Left cardiac atrium (tissue), 4 donors: ENCODE results near the gene FBXO31. TPM values are rescaled to one million over a fixed set of nuclear protein-coding genes. Genes with fewer than 3 reads are reported as not detected.
"Not testable (repeated sequence)": the region's sequence is repeated elsewhere in the genome, so short reads cannot be mapped to it uniquely, and the experiment has no call there.

Source experiments
- ATAC-seq, 2 donors: fragments of 200-7000 bp; cut with Tn5 transposase; one replicate each; pipeline ENCODE4 v1.9.1; 2020; ENCODE audit warnings: mild to moderate bottlenecking in 2 of 2, moderate library complexity in 2 of 2
- DNase-seq: peaks from one replicate; pipeline ENCODE4 v3.0.0-alpha.2; 2020
- intact Hi-C, 2 donors: fragments of 100-400 bp; cut with DNase I; formaldehyde crosslinking; loops; one replicate each; pipeline versions ENCODE4 v1.14.1 to v1.15.1; 2022 to 2023
- total RNA-seq, 2 donors: library from RNA; stranded (reverse); fragmentation: NEBNext Ultra II Directional; extraction: Animal tissue kit (Norgen Biotek cat#: 25700); gene quantifications; one replicate each; pipeline ENCODE4 v1.2.1, GENCODE V29; 2021
- donor health status: DM: no; HTN: yes; CAD: no.
- donor health status: DM: no; HTN: yes; CAD: no; lungs with severe emphysema.
- donor health status: DM: yes; HTN: yes; CAD: no.
- donor health status: Dilated cardiomyopathy.

Gene FBXO31
- total RNA-seq, 2 donors from 2014 or later, result 45.6 to 50.8 TPM

DNA sequence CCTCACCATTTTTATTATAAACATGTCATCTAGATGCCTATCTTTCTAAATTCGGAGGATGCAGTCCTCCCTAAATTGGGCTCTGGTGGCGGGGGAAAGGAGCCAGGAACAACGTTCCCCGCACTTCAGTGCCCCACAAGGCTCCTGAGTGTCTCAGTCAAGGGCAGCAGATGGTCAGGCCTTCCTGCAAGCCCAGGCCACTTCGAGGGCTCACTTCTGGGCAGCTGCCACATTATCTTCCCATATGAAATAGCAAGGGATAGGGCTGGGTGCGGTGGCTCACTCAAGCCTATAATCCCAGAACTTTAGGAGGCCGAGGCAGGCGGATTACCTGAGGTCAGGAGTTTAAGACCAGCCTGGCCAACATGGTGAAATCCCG is 32.3 kb downstream of the FBXO31 start:
- intact Hi-C loops, result no loop called here
- no peak for DNase-seq
- peak in 1 of 2 donors; percentile 5 for ATAC-seq

DNA sequence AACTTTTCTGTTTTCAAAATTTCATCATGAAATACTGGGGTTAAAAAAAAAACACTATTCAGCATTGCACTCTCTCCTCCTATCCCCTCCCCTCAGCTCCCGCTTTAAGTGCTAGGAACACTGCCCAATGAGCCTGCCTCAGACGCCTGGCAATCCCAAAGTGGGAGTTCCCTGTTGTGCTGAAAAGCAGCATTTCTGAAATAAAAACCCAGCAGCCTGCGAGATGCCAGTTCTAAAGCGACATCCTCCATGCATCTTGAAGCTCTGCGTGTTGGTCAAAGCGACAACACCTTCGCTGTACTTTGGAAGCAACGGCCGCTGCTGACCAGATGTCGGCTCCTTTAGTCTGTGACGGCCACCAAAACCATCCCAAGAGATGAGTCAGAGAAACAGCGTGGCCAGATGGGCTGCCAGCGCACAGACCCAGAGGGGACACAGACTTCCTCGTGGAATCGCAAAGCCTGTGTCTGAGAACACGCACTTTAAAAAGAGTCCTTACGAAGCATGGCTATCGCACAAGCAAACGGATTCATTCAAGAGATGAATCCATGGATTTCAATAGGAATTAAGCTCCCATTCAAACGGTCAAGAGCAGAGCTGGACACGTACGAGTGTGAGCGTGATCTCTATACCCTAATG is 32.8 kb downstream of the FBXO31 start:
- intact Hi-C loops, result no loop called here
- DNase-seq, result no peak
- ATAC-seq, result peak; percentile 51 to 71

DNA sequence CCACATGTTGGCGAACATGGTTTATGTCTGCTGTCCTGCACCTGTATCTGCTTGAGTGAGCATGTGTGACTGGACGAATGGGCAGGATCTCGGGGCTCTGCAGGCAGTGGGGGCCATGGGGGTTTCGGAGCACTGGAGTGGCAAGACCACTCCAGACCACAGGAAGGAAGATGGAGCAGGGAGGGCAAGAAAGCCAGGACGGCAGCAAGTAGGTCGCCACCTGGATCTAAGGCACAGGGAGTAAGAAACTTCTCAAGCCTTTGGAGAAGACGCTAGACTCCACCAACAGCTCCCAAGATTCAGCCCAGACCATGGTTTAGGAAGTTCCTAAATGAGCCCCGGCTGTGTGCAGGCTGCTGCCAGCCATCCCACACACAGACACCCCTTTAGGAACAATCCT is 33.5 kb downstream of the FBXO31 start:
- DNase-seq, result no peak
- ATAC-seq, result no peak
- intact Hi-C loops, result no loop called here

GRCh38 chr16:87348616-87349157 is 34.9 kb downstream of the FBXO31 start:
- ATAC-seq, result no peak

GRCh38 chr16:87347932-87348615 is 35.5 kb downstream of the FBXO31 start:
- no peak for ATAC-seq
- intact Hi-C loops, result no loop called here
- DNase-seq, result no peak

More at GRCh38 chr16:87348616-87349157, 34.9 kb downstream of the FBXO31 start:
- intact Hi-C loops, result no loop called here
- no peak for DNase-seq

GRCh38 chr16:87346517-87347060 is 37.0 kb downstream of the FBXO31 start:
- DNase-seq (no peak), ATAC-seq (no peak)
- intact Hi-C loops, result no loop called here

DNA sequence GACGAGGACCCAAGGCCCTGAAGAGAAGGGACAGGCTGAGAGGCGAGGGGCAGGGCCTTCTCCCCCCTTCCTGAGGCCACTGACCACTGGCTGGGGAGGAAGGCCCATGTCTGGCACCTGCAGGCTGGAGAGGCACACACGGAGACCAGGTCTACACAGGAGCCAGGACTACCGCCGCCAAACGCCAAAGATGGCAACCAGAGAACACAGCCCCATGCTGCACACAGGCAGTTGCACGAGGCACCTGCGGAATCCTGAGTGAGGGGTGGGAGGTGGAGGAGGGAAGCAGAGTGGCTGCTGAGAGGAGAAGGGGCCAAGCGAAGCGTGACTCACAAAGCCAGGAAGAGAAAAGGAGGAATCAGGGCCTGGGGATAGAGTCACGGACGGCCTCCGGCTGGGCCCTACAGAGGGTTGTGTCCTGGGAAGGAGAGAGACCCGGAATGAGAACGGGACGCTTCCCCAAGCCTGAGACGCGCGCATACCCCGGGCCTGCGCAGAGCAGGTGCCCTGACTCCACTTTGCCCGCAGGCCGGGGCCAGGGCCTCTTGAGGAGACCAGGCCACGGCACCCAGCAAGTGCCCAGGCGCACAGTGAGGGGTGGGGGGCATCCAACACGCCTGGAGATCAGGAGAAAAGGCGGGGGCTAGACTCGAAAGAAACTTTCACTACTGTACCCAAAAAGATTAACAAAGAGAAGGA is 37.7 kb downstream of the FBXO31 start:
- DNase-seq, result no peak
- no peak for ATAC-seq
- intact Hi-C loops, result loop anchor here in 1 of 2 donors (2.0 kb wide), 1 partner anchor 37 kb away; the partner anchor contains the start of gene FBXO31

DNA sequence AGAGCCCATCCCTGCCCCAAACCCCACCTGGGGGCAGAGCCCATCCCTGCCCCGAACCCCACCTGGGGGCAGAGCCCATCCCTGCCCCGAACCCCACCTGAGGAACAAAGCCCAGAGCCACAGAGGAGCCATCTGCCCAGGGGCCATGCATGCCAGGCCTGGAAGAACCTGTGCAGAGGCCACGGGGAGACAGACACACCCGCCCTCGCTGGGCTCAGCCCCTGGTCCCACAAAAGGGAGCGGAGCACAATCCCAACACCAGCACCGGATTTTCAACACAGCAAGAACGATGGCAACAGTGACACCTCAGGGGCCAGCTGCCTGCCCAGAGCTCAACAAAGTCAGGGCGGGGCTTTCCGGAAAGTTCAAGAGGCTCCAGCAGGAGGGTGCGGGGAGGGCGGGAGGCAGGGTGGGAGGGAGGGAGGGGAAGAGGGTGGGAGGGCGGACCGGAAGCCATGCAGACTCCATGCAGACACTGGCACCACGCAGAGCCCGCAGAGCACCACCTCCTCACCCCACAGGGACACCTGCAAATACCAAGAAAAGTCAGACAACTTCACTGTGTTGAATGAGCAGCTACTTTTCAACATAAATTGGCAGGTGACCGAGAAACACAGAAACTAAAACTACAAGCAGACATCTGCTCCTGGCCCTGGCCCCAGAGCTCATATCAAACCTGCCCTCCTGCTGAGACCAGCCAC is 38.5 kb downstream of the FBXO31 start:
- intact Hi-C loops, result loop anchor here in 1 of 2 donors (2.0 kb wide), 1 partner anchor 38 kb away; the partner anchor contains the start of gene FBXO31
- DNase-seq (peak; percentile 75), ATAC-seq (peak; percentile 69)

- no peak for DNase-seq
- intact Hi-C loops, result loop anchor here in 1 of 2 donors (2.0 kb wide), 1 partner anchor 38 kb away; the partner anchor contains the start of gene FBXO31
- ATAC-seq, result no peak
These were observed 39.2 kb downstream of the FBXO31 start for GRCh38 chr16:87344165-87344930.

GRCh38 chr16:87343753-87344050 is 39.9 kb downstream of the FBXO31 start:
- intact Hi-C loops, result loop anchor here in 1 of 2 donors (2.0 kb wide), 1 partner anchor 39 kb away; the partner anchor contains the start of gene FBXO31
- no peak for DNase-seq
- ATAC-seq, result no peak

GRCh38 chr16:87342978-87343752 is 40.4 kb downstream of the FBXO31 start:
- ATAC-seq, result no peak
- intact Hi-C loops, result no loop called here
- DNase-seq, result no peak

DNA sequence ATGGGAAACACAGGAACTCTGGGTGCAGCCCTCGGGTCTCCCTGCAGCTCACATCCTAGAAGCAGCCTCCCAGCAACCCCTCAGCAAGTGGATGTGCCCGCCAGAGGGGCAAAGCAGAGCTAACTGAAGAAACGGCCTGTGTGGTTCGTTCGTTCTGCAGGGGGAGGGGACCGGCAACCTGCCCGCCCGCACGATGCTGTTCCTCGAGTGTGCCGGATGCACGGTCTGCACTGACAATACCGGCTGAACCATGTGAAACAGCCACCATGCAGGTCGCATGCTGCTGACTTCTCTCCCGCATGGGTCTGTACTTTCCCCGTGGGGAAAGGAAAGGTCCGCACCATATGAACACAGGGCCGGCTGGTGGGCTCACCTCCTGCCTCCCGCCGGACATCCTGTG is 41.1 kb downstream of the FBXO31 start:
- no peak for ATAC-seq
- no peak for DNase-seq
- intact Hi-C loops, result no loop called here

GRCh38 chr16:87340198-87340597 is 43.4 kb downstream of the FBXO31 start:
- no peak for ATAC-seq
- intact Hi-C loops, result no loop called here
- no peak for DNase-seq

DNA sequence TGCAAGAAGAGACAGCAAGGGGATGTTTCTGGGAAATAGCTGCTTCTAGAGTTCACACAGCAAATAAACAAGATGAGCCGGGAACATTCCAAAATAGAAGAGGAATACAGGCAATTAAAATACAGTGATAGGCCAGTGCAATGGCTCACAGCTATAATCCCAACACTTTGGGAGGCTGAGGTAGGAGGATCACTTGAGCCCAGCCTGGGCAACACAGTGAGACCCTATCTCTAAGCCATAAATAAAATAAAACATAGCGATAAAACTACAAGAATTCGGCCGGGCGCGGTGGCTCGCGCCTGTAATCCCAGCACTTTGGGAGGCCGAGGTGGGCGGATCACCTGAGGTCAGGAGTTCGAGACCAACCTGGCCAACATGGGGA is 43.9 kb downstream of the FBXO31 start:
- DNase-seq, intact Hi-C loops, ATAC-seq: not testable (repeated sequence)

- DNase-seq (no peak), ATAC-seq (no peak)
- intact Hi-C loops, result no loop called here
These were observed 44.4 kb downstream of the FBXO31 start for GRCh38 chr16:87339086-87339723.

GRCh38 chr16:87338155-87338765 is 45.3 kb downstream of the FBXO31 start:
- no peak for ATAC-seq
- no peak for DNase-seq
- intact Hi-C loops, result no loop called here

DNA sequence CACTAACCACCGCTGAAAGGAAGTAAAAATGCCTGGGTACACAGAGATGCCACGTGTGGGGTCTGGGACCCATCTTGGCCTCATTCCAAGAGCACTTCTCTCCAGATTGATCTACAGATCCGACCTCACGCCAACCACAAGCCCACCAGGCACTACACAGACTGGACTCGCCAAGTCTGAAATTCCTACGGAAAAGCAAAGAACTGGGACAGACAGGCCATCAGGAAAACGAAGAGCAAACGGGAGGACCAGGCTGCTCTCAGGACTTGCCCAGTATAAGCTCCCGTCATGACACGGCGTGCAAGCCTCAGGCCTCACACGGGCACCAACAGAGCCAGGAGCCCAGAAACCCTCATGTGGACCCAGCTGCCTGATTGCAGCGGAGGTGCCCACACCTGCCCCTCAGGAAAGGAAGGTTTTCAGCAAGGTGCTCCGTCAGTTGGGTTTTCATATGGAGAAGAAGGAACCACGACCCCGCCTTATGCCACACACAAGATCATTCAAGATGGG is 46.3 kb downstream of the FBXO31 start:
- ATAC-seq (no peak), DNase-seq (no peak)
- intact Hi-C loops, result no loop called here
